Measurements from ENCODE around the gene SLC66A1. TPM values are rescaled to one million over a fixed set of nuclear protein-coding genes. Genes with fewer than 3 reads are reported as not detected.
A peak's percentile ranks its signal among the peaks of the same experiment; 100 is the strongest.

SLC66A1 gene
- total and polyA plus RNA-seq, 2 donors (not counting 3 experiments of a cell fraction or from before 2014, with no cell fraction given): 15.3 to 32.6 TPM

- ChIA-PET CTCF (interaction anchor here (1.2 to 1.3 kb wide), 2 partner anchors 318 to 320 kb away, joined by 5 read pairs; no protein-coding TSS in a partner anchor), POLR2A (no interaction called here)
- H3K36me3 ChIP-seq (ENCODE audit: control insufficient read depth in 2 of 2, extremely low read depth in 1 of 2, insufficient read depth in 2 of 2, low read length in 2 of 2): peaks cover 0 to 3% of the 10 kb centered on the region in 2 experiments
- no peaks in the 10 kb centered on the region for H3K79me2 ChIP-seq (ENCODE audit: control insufficient read depth, insufficient read depth, low read length)
- dilution Hi-C loops (cut with MboI; ENCODE audit: extremely low pct_ligation_motif_present, low sequenced_read_pairs) (no loop called here), intact Hi-C loops (cut with micrococcal nuclease) (no loop called here)
- FAIRE-seq: no peak
- H3K4me3 ChIP-seq (replicated peaks in 1 of 3; ENCODE audit: insufficient read depth in 1 of 3, low read depth in 1 of 3, low read length in 3 of 3): no peak overlapping the region
- DNase-seq (ENCODE audit: low read depth, low spot score): no peak
- H3K9me3 ChIP-seq (replicated peaks; ENCODE audit: control insufficient read depth, insufficient read depth, low read length): no peaks in the 10 kb centered on the region
- no peaks in the 10 kb centered on the region for H3K27me3 ChIP-seq (ENCODE audit: control insufficient read depth in 2 of 2, insufficient read depth in 2 of 2, low read length in 2 of 2)
- TF ChIP-seq EZH2 (IDR thresholded peaks at IDR 0.05; ENCODE audit: borderline replicate concordance, low read depth, low read length, severe bottlenecking): no peak
- peaks cover 4% of the 10 kb centered on the region for H3K4me1 ChIP-seq (ENCODE audit: control insufficient read depth, extremely low read depth, insufficient read depth, low read length)
- H4K20me1 ChIP-seq (replicated peaks; ENCODE audit: control insufficient read depth, extremely low read depth, insufficient read depth, low read length): no peaks in the 10 kb centered on the region
- no peak overlapping the region for H3K4me2 ChIP-seq (ENCODE audit: insufficient read depth, low read length)
- BruUV-seq (replicated peaks): no TSS peak
- no peaks in the 10 kb centered on the region for H3K9me1 ChIP-seq (replicated peaks; ENCODE audit: control insufficient read depth, extremely low read depth, insufficient read depth, low read length)
- H2AFZ ChIP-seq (ENCODE audit: low read depth, low read length): no peak overlapping the region
- H3K9ac ChIP-seq (replicated peaks; ENCODE audit: extremely low read depth, insufficient read depth, low read length): no peak overlapping the region
- no peak overlapping the region for H3K27ac ChIP-seq (ENCODE audit: insufficient read depth, low read depth, low read length)
These were observed 21.6 kb downstream of the SLC66A1 start for GRCh38 chr1:19333587-19334354.

GRCh38 chr1:19336543-19336942 is 24.4 kb downstream of the SLC66A1 start:
- Histone ChIP-seq H3K4me3 (replicated peaks in 1 of 3; ENCODE audit: insufficient read depth in 1 of 3, low read depth in 1 of 3, low read length in 3 of 3) (no peak overlapping the region), H3K9me1 (replicated peaks; ENCODE audit: control insufficient read depth, extremely low read depth, insufficient read depth, low read length) (no peaks in the 10 kb centered on the region), H3K4me1 (ENCODE audit: control insufficient read depth, extremely low read depth, insufficient read depth, low read length) (peaks cover 4% of the 10 kb centered on the region), H3K9ac (replicated peaks; ENCODE audit: extremely low read depth, insufficient read depth, low read length) (no peak overlapping the region), H3K79me2 (ENCODE audit: control insufficient read depth, insufficient read depth, low read length) (no peaks in the 10 kb centered on the region), H3K27ac (ENCODE audit: insufficient read depth, low read depth, low read length) (no peak overlapping the region), H3K36me3 (ENCODE audit: control insufficient read depth in 2 of 2, extremely low read depth in 1 of 2, insufficient read depth in 2 of 2, low read length in 2 of 2) (peaks cover 3 to 13% of the 10 kb centered on the region in 2 experiments), H2AFZ (ENCODE audit: low read depth, low read length) (no peak overlapping the region), H3K9me3 (replicated peaks; ENCODE audit: control insufficient read depth, insufficient read depth, low read length) (no peaks in the 10 kb centered on the region), H4K20me1 (replicated peaks; ENCODE audit: control insufficient read depth, extremely low read depth, insufficient read depth, low read length) (no peaks in the 10 kb centered on the region), H3K27me3 (ENCODE audit: control insufficient read depth in 2 of 2, insufficient read depth in 2 of 2, low read length in 2 of 2) (no peaks in the 10 kb centered on the region), H3K4me2 (ENCODE audit: insufficient read depth, low read length) (no peak overlapping the region)
- FAIRE-seq: no peak
- TF ChIP-seq POLR2AphosphoS5 (IDR thresholded peaks at IDR 0.05; ENCODE audit: insufficient read depth, low read depth, low read length) (peak; percentile 16), GATA2 (IDR thresholded peaks at IDR 0.05; ENCODE audit: insufficient read depth, insufficient read length, low read depth, low read length) (no peak)
- no TSS peak for BruUV-seq (replicated peaks)
- intact Hi-C loops (cut with micrococcal nuclease) (no loop called here), dilution Hi-C loops (cut with MboI; ENCODE audit: extremely low pct_ligation_motif_present, low sequenced_read_pairs) (no loop called here)
- ChIA-PET CTCF (interaction anchor here (0.5 to 1.0 kb wide), 4 partner anchors 11 to 317 kb away, joined by 3 to 4 read pairs (median 4); no protein-coding TSS in a partner anchor), POLR2A (no interaction called here)
- no peak for DNase-seq (ENCODE audit: low read depth, low spot score)

Measured in endothelial cell of umbilical vein (primary cell).